ENCODE measurements around the gene BCAS4.

- TF ChIP-seq CTCF (IDR thresholded peaks at IDR 0.05) = no peak
- TF ChIP-seq REST (IDR thresholded peaks at IDR 0.05; ENCODE audit: insufficient read depth in 1 of 2, low read depth in 2 of 2, low read length in 1 of 2) = no peak
Observed at GRCh38 chr20:50857348-50857747, 62.5 kb downstream of the BCAS4 start.

All from Panc1 (cell line).